Pons (tissue), 1 donor: ENCODE measurements around the gene FAM222A.

Source experiments
- DNase-seq: peaks from one replicate; pipeline ENCODE4 v3.0.0-alpha.2; 2016; ENCODE audit warnings: low spot score

The FAM222A gene

GRCh38 chr12:109713187-109714070 lies at the start of gene FAM222A:
FAM222A (plus strand) TSS chr12:109713825; CDS start chr12:109744147, 30,322 bp downstream.
- peak; percentile 98 for DNase-seq

GRCh38 chr12:109664402-109664801 lies 49.2 kb upstream of the FAM222A start:
- DNase-seq: no peak

GRCh38 chr12:109666068-109666467 lies 47.6 kb upstream of the FAM222A start:
- DNase-seq: no peak

GRCh38 chr12:109670731-109671130 lies 42.9 kb upstream of the FAM222A start:
- no peak for DNase-seq

GRCh38 chr12:109671502-109671901 lies 42.1 kb upstream of the FAM222A start:
- DNase-seq: no peak

GRCh38 chr12:109673379-109673778 lies 40.2 kb upstream of the FAM222A start:
- DNase-seq: no peak

- no peak for DNase-seq
Observed at GRCh38 chr12:109673884-109674283, 39.7 kb upstream of the FAM222A start.

GRCh38 chr12:109675411-109675810 lies 38.2 kb upstream of the FAM222A start:
- no peak for DNase-seq

- DNase-seq: no peak
Observed at GRCh38 chr12:109677279-109677691, 36.3 kb upstream of the FAM222A start.

- no peak for DNase-seq
Observed at GRCh38 chr12:109678719-109679118, 34.9 kb upstream of the FAM222A start.

- DNase-seq: no peak
Observed at GRCh38 chr12:109679501-109680263, 33.9 kb upstream of the FAM222A start.

GRCh38 chr12:109680264-109681005 lies 33.2 kb upstream of the FAM222A start:
- no peak for DNase-seq

- DNase-seq: no peak
Observed at GRCh38 chr12:109681986-109682707, 31.5 kb upstream of the FAM222A start.

- no peak for DNase-seq
Observed at GRCh38 chr12:109682708-109683060, 30.9 kb upstream of the FAM222A start.

- no peak for DNase-seq
Observed at GRCh38 chr12:109683316-109683715, 30.3 kb upstream of the FAM222A start.

GRCh38 chr12:109685574-109686447 lies 27.8 kb upstream of the FAM222A start:
- DNase-seq: no peak

- DNase-seq: no peak
Observed at GRCh38 chr12:109686523-109686922, 27.1 kb upstream of the FAM222A start.

- no peak for DNase-seq
Observed at GRCh38 chr12:109687250-109687649, 26.4 kb upstream of the FAM222A start.

- no peak for DNase-seq
Observed at GRCh38 chr12:109689426-109689825, 24.2 kb upstream of the FAM222A start.

GRCh38 chr12:109693160-109693559 lies 20.5 kb upstream of the FAM222A start:
- DNase-seq: no peak
